ENCODE data around the gene RHOV. TPM values are rescaled to one million over a fixed set of nuclear protein-coding genes. Genes with fewer than 3 reads are reported as not detected.

The RHOV gene
- total RNA-seq, 1 donor from 2014 or later, result not detected

GRCh38 chr15:40843261-40843884 lies 30.7 kb downstream of the RHOV start:
- Histone ChIP-seq H3K4me1 (peaks cover 18% of the 10 kb centered on the region), H3K4me3 (peak overlapping the region; percentile 68), H3K27ac (replicated peaks) (no peak overlapping the region), H3K36me3 (no peaks in the 10 kb centered on the region), H3K27me3 (ENCODE audit: low read depth) (peaks cover 53% of the 10 kb centered on the region), H3K9me3 (replicated peaks) (no peaks in the 10 kb centered on the region)
- no peak for DNase-seq
- no peak for TF ChIP-seq CTCF (IDR thresholded peaks at IDR 0.05; ENCODE audit: borderline replicate concordance)
- intact Hi-C loops (cut with micrococcal nuclease), result no loop called here

- Histone ChIP-seq H3K36me3 (no peaks in the 10 kb centered on the region), H3K4me1 (peaks cover 18% of the 10 kb centered on the region), H3K4me3 (no peak overlapping the region), H3K27me3 (ENCODE audit: low read depth) (peaks cover 41% of the 10 kb centered on the region), H3K27ac (replicated peaks) (no peak overlapping the region), H3K9me3 (replicated peaks) (no peaks in the 10 kb centered on the region)
- no peak for TF ChIP-seq CTCF (IDR thresholded peaks at IDR 0.05; ENCODE audit: borderline replicate concordance)
- no peak for DNase-seq
- intact Hi-C loops (cut with micrococcal nuclease), result no loop called here
Measured at GRCh38 chr15:40841741-40842140, 32.3 kb downstream of the RHOV start.

- Histone ChIP-seq H3K27me3 (ENCODE audit: low read depth) (peaks cover 11% of the 10 kb centered on the region), H3K4me3 (no peak overlapping the region), H3K27ac (replicated peaks) (no peak overlapping the region), H3K4me1 (peaks cover 5% of the 10 kb centered on the region), H3K9me3 (replicated peaks) (no peaks in the 10 kb centered on the region), H3K36me3 (no peaks in the 10 kb centered on the region)
- intact Hi-C loops (cut with micrococcal nuclease), result no loop called here
- TF ChIP-seq CTCF (IDR thresholded peaks at IDR 0.05; ENCODE audit: borderline replicate concordance), result no peak
- DNase-seq, result no peak
Measured at GRCh38 chr15:40838756-40839155, 35.3 kb downstream of the RHOV start.

GRCh38 chr15:40836020-40836419 lies 38.0 kb downstream of the RHOV start:
- Histone ChIP-seq H3K27ac (replicated peaks) (no peak overlapping the region), H3K27me3 (ENCODE audit: low read depth) (no peaks in the 10 kb centered on the region), H3K36me3 (no peaks in the 10 kb centered on the region), H3K9me3 (replicated peaks) (no peaks in the 10 kb centered on the region), H3K4me3 (no peak overlapping the region), H3K4me1 (no peaks in the 10 kb centered on the region)
- no peak for DNase-seq
- intact Hi-C loops (cut with micrococcal nuclease), result no loop called here
- no peak for TF ChIP-seq CTCF (IDR thresholded peaks at IDR 0.05; ENCODE audit: borderline replicate concordance)

GRCh38 chr15:40832903-40833302 lies 41.1 kb downstream of the RHOV start:
- no peak for TF ChIP-seq CTCF (IDR thresholded peaks at IDR 0.05; ENCODE audit: borderline replicate concordance)
- no peak for DNase-seq
- intact Hi-C loops (cut with micrococcal nuclease), result no loop called here
- Histone ChIP-seq H3K4me3 (no peak overlapping the region), H3K36me3 (no peaks in the 10 kb centered on the region), H3K27ac (replicated peaks) (no peak overlapping the region), H3K27me3 (ENCODE audit: low read depth) (peaks cover 5% of the 10 kb centered on the region), H3K4me1 (no peaks in the 10 kb centered on the region), H3K9me3 (replicated peaks) (no peaks in the 10 kb centered on the region)
